ENCODE measurements around the gene MYDGF.

Gene MYDGF

DNA sequence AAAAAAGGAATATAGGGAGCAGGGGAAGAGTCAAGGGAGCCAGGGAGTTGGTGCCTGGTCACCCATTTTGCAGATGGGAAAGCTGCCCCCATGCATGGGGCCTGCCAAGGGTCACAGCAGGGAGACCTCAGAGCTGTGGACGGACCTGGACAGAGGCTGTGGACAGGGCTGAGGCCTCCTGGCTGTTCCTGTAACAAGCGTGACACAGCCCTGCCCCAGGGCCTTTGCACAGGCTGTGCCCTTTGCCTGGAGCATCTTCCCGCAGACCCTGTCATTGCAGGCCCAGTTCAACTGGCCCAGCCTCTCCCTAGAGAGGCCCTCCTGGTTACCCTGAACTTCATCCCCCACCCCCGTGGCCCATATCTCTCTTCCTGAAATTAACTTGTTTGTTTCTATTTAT lies 24.4 kb downstream of the MYDGF start:
- TF ChIP-seq, protein P1, sequence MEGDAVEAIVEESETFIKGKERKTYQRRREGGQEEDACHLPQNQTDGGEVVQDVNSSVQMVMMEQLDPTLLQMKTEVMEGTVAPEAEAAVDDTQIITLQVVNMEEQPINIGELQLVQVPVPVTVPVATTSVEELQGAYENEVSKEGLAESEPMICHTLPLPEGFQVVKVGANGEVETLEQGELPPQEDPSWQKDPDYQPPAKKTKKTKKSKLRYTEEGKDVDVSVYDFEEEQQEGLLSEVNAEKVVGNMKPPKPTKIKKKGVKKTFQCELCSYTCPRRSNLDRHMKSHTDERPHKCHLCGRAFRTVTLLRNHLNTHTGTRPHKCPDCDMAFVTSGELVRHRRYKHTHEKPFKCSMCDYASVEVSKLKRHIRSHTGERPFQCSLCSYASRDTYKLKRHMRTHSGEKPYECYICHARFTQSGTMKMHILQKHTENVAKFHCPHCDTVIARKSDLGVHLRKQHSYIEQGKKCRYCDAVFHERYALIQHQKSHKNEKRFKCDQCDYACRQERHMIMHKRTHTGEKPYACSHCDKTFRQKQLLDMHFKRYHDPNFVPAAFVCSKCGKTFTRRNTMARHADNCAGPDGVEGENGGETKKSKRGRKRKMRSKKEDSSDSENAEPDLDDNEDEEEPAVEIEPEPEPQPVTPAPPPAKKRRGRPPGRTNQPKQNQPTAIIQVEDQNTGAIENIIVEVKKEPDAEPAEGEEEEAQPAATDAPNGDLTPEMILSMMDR (IDR thresholded peaks at IDR 0.05; ENCODE audit: insufficient read depth, low read length, poor library complexity, severe bottlenecking): no peak
- H3K36me3 ChIP-seq (ENCODE audit: control insufficient read depth, insufficient read depth, low read length): peaks cover 3% of the 10 kb centered on the region
- no peaks in the 10 kb centered on the region for H3K27me3 ChIP-seq (replicated peaks; ENCODE audit: control insufficient read depth, insufficient read depth, low read length)
- H3K4me3 ChIP-seq (replicated peaks; ENCODE audit: low read depth, low read length): no peak overlapping the region
- DNase-seq (ENCODE audit: extremely low read depth, insufficient read length): no peak

DNA sequence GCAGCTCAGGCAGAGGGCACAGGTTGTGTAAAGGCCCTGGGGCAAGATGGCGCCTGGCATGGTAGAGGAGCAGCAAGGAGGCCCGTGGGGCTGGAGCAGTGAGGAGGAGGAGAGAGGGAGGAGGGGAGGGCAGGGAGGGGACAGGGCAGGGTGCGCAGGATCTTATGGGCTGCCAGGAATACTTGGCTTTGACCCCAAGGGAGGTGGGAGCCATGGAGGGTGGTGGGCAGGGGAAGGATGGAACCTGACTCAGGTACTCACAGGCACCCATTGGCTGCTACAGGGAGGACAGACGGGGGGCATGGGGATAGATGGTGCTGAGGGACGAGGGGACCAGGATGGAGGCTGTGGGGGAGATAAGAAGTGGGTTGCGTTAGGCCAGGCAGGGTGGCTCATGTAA lies 27.5 kb downstream of the MYDGF start:
- Histone ChIP-seq H3K27me3 (replicated peaks; ENCODE audit: control insufficient read depth, insufficient read depth, low read length) (no peaks in the 10 kb centered on the region), H3K36me3 (ENCODE audit: control insufficient read depth, insufficient read depth, low read length) (no peaks in the 10 kb centered on the region), H3K4me3 (replicated peaks; ENCODE audit: low read depth, low read length) (no peak overlapping the region)
- TF ChIP-seq, protein P1 (IDR thresholded peaks at IDR 0.05; ENCODE audit: insufficient read depth, low read length, poor library complexity, severe bottlenecking): no peak
- DNase-seq (ENCODE audit: extremely low read depth, insufficient read length): no peak

DNA sequence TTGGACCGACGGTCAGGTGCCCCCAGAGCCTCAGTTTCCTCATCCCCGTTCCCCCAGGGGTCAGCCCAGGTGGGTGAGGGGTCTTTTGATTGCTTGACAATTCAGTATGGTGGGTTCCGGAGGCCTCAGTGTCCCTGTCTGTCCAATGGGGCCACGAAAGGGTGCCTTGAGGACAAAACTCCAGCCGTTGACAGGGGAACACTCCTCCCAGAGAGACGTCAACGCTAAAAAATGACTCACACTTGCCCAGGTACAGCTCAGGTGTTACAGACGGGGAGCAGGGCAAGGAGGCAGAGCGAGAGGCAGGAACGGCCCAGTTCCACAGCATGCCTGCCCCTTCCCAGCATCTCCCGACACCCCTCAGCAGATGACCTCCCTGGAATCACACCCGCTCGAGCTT lies 29.0 kb downstream of the MYDGF start:
- DNase-seq (ENCODE audit: extremely low read depth, insufficient read length): no peak
- Histone ChIP-seq H3K4me3 (replicated peaks; ENCODE audit: low read depth, low read length) (no peak overlapping the region), H3K36me3 (ENCODE audit: control insufficient read depth, insufficient read depth, low read length) (no peaks in the 10 kb centered on the region), H3K27me3 (replicated peaks; ENCODE audit: control insufficient read depth, insufficient read depth, low read length) (no peaks in the 10 kb centered on the region)
- TF ChIP-seq, protein P1 (IDR thresholded peaks at IDR 0.05; ENCODE audit: insufficient read depth, low read length, poor library complexity, severe bottlenecking): no peak

DNA sequence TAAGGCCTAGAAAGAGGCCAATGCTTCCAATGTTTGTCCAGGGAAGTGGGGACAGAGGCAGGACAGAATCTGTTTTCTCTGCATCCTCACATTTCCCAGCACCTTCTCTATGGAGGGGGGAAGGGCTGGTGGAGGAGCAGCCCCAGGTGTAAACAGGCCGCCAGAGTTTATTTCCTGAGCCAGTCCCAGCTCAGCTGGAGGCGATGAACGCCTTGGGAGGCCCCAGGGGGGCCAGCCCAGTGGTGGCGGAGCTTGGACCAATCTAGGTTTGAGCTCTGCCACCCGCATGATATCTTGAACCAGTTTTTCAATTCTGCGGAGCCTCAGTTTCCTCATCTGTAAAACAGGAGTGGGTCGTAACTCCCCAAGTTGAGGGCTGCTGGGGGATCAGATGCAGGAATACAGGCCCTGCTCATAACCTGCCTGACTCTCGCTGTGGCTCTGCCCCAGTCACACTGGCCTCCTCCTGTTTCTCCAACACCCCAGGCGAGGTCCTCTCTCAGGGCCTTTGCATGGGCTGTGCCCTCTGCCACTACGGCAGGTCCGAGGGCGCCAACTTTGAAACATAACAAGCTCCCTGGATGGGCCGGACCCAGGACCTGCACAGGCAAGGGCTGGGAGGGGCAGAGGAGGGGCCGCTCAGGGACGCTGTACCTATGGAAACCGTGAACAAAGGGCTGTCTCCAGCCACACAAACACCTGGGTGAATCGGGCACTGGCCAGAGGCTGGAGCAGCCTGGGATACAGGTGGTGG lies 29.7 kb downstream of the MYDGF start:
- peak overlapping the region; percentile 96 for H3K4me3 ChIP-seq (replicated peaks; ENCODE audit: low read depth, low read length)
- TF ChIP-seq, protein P1 (IDR thresholded peaks at IDR 0.05; ENCODE audit: insufficient read depth, low read length, poor library complexity, severe bottlenecking): no peak
- H3K36me3 ChIP-seq (ENCODE audit: control insufficient read depth, insufficient read depth, low read length): no peaks in the 10 kb centered on the region
- DNase-seq (ENCODE audit: extremely low read depth, insufficient read length): no peak
- H3K27me3 ChIP-seq (replicated peaks; ENCODE audit: control insufficient read depth, insufficient read depth, low read length): no peaks in the 10 kb centered on the region

DNA sequence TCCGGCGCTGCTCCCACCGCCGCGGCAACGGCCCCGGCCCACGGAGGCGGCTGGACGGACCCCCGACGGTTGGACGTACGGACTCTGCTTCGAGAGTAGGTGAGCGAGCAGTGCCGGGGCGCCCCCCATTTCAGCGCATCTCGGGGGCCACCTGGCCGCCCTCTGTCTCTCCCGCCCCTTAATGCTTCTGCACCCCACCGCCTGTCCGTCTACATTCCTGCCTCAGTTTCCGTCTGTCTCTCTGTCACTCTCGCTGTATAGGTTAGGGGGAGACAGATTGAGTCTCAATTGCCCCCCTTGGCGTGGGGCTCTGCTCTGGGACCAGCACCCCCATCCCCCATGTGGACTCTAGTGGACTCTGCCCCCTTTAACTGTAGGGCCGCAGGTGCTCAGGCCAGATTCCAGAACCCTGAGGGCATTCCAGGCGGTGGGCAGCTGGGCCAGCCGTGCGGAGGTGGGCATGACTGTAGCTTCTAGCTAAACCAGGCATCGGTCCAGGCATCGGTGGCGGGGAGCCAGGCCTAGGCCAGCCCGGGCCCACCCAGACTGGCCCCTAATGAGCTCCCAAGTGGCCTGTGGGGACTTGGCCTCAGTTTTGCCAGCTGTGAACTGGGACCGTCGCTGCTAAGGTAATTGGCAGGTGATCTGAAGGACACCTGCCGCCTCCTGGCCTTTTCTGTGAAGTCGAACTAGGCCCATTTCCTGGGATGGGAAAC lies 30.5 kb downstream of the MYDGF start:
- Histone ChIP-seq H3K36me3 (ENCODE audit: control insufficient read depth, insufficient read depth, low read length) (no peaks in the 10 kb centered on the region), H3K27me3 (replicated peaks; ENCODE audit: control insufficient read depth, insufficient read depth, low read length) (no peaks in the 10 kb centered on the region), H3K4me3 (replicated peaks; ENCODE audit: low read depth, low read length) (peak overlapping the region; percentile 96)
- TF ChIP-seq, protein P1 (IDR thresholded peaks at IDR 0.05; ENCODE audit: insufficient read depth, low read length, poor library complexity, severe bottlenecking): no peak
- peak; percentile 41 for DNase-seq (ENCODE audit: extremely low read depth, insufficient read length)

Data from GM06990 (cell line).